Measurements from ENCODE around the gene PRPF19. TPM values are rescaled to one million over a fixed set of nuclear protein-coding genes. Genes with fewer than 3 reads are reported as not detected.
A peak's percentile ranks its signal among the peaks of the same experiment; 100 is the strongest.

PRPF19 gene
- total and polyA plus RNA-seq, 2 of the 8 experiments (the other 6 are each of a cell fraction or from before 2014, with no cell fraction given) = 107 to 141 TPM

- Histone ChIP-seq H4K8ac (ENCODE audit: extremely low read depth, insufficient read depth, low read length) (no peak overlapping the region; the same call in 1 of the 2 replicates), H3K56ac (replicated peaks; ENCODE audit: insufficient read length, low read depth, low read length) (no peak overlapping the region), H3K23me2 (ENCODE audit: low read depth, low read length) (peaks cover 8% of the 10 kb centered on the region), H3K18ac (ENCODE audit: extremely low read depth, low read length) (0 out of 2 replicates have a peak overlapping the region, but pooled peaks have one; percentile 86), H2AFZ (ENCODE audit: low read length) (peak overlapping the region; percentile 31), H2BK5ac (ENCODE audit: low read depth, low read length) (no peak overlapping the region), H2BK15ac (ENCODE audit: low read length) (0 out of 2 replicates have a peak overlapping the region, but pooled peaks have one; percentile 21), H2AK5ac (ENCODE audit: low read depth, low read length) (no peak overlapping the region; the same call in 1 of the 2 replicates), H4K5ac (ENCODE audit: insufficient read length, low read depth, low read length) (peak overlapping the region; percentile 7), H3K27me3 (replicated peaks in 1 of 4; ENCODE audit: control insufficient read depth in 3 of 4, extremely low read depth in 1 of 4, insufficient read depth in 3 of 4, low read length in 3 of 4) (peaks cover 0 to 2% (median 0%) of the 10 kb centered on the region in 4 experiments; a peak in 1 of 7 replicates), H3K14ac (ENCODE audit: insufficient read length) (no peak overlapping the region), H3K9ac (replicated peaks in 1 of 4; ENCODE audit: extremely low read depth in 1 of 4, low read depth in 3 of 4, low read length in 3 of 4) (peak overlapping the region in 3 of 4 experiments; percentile 7 to 54 (median 39); a peak in 5 of 7 replicates), H2BK20ac (ENCODE audit: low read length) (no peak overlapping the region), H4K91ac (replicated peaks; ENCODE audit: insufficient read length, low read length) (peak overlapping the region; percentile 7), H3K79me2 (ENCODE audit: control insufficient read depth in 1 of 2, insufficient read depth in 2 of 2, low read length in 2 of 2) (peaks cover 5 to 24% of the 10 kb centered on the region in 2 experiments), H3K4me1 (replicated peaks in 1 of 4; ENCODE audit: control insufficient read depth in 3 of 4, insufficient read depth in 4 of 4, low read length in 3 of 4) (peaks cover 10 to 27% (median 18%) of the 10 kb centered on the region in 4 experiments), H3K36me3 (ENCODE audit: control insufficient read depth in 2 of 4, insufficient read depth in 4 of 4, low read length in 3 of 4) (peaks cover 0 to 5% (median 3%) of the 10 kb centered on the region in 4 experiments; a peak in 2 of 8 replicates), H2BK12ac (ENCODE audit: low read depth, low read length) (peak overlapping the region; percentile 55; the same call in 1 of the 2 replicates), H3K27ac (ENCODE audit: low read depth, low read length) (peak overlapping the region; percentile 32), H3K79me1 (ENCODE audit: low read depth, low read length) (no peaks in the 10 kb centered on the region; the same call in 1 of the 2 replicates), H3K4me2 (ENCODE audit: insufficient read depth in 1 of 2, low read depth in 2 of 2, low read length in 2 of 2) (peak overlapping the region; percentile 89 to 91), H3K4me3 (ENCODE audit: extremely low read depth in 1 of 4, insufficient read depth in 2 of 4, low read depth in 3 of 4, low read length in 4 of 4) (peak overlapping the region; percentile 63 to 82 (median 72); a peak in 7 of 8 replicates), H3K23ac (ENCODE audit: insufficient read length) (no peak overlapping the region), H4K20me1 (replicated peaks in 1 of 2; ENCODE audit: control insufficient read depth in 1 of 2, insufficient read depth in 2 of 2, low read length in 2 of 2) (peaks cover 0 to 9% of the 10 kb centered on the region in 2 experiments), H3K9me3 (ENCODE audit: insufficient read depth in 2 of 2, low read depth in 1 of 2, low read length in 1 of 2) (no peaks in the 10 kb centered on the region), H2BK120ac (replicated peaks; ENCODE audit: low read depth, low read length) (no peak overlapping the region), H3K4ac (replicated peaks; ENCODE audit: insufficient read length, low read depth, low read length) (no peak overlapping the region)
- ChIA-PET CTCF (ENCODE audit: partially characterized antibody) (interaction anchor here (0.6 to 1.8 kb wide), 18 partner anchors 8 to 220 kb away, joined by 3 to 10 read pairs (median 4); partner anchors contain the start of gene TMEM132A), POLR2A (ENCODE audit: partially characterized antibody) (interaction anchor here (0.9 to 4.2 kb wide), 8 partner anchors 9 to 48 kb away, joined by 3 to 28 read pairs (median 4); partner anchors contain the start of genes PRPF19, SLC15A3, TMEM132A and ZP1)
- DNase-seq (ENCODE audit: low read depth in 1 of 2, low spot score in 2 of 2) (peak in 1 of 2 experiments; percentile 73), FAIRE-seq (no peak)
- WGBS, 2 experiments (ENCODE audit: extremely low coverage in 1 of 2, insufficient coverage in 1 of 2, insufficient read length in 1 of 2, insufficient replicate concordance in 2 of 2, low coverage in 1 of 2, low lambda C conversion rate in 2 of 2, missing lambda C conversion rate in 1 of 2) = 8% methylated on average over 17 of the region's 17 CpGs; no CpG with 5 or more reads in 1 of the 2 experiments
- no peak for TF ChIP-seq ZNF274 (IDR thresholded peaks at IDR 0.05; ENCODE audit: borderline replicate concordance, extremely low read depth, low read length)
- TF ChIP-seq BRCA1 (IDR thresholded peaks at IDR 0.05; ENCODE audit: low read depth, low read length) = no peak
- TF ChIP-seq ATF3 (IDR thresholded peaks at IDR 0.05; ENCODE audit: insufficient read depth, low read depth, low read length) = no peak
- no peak for TF ChIP-seq JUN (IDR thresholded peaks at IDR 0.05; ENCODE audit: low read depth, low read length)
- no peak for TF ChIP-seq GABPA (IDR thresholded peaks at IDR 0.05; ENCODE audit: borderline replicate concordance, insufficient read depth, low read length)
- TF ChIP-seq BACH1 (IDR thresholded peaks at IDR 0.05; ENCODE audit: low read length) = no peak
- TF ChIP-seq CTBP2 (IDR thresholded peaks at IDR 0.05; ENCODE audit: borderline replicate concordance, insufficient read depth, insufficient read length, low read length) = peak; percentile 21
- TF ChIP-seq YY1 (IDR thresholded peaks at IDR 0.05; ENCODE audit: low read depth, low read length) = no peak
- peak; percentile 22 to 30; a peak in 2 of 4 replicates for TF ChIP-seq RAD21 (IDR thresholded peaks at IDR 0.05 in 1 of 2, conservative IDR thresholded peaks at IDR 0.05 in 1 of 2; ENCODE audit: low read depth in 2 of 2, low read length in 2 of 2)
These were observed 9.0 kb upstream of the PRPF19 start for GRCh38 chr11:60915248-60915914.
